ENCODE data around the gene DARS2.

GRCh38 chr1:173900992-173901391, 76.5 kb downstream of the DARS2 start:
- no peak for TF ChIP-seq CTCF (IDR thresholded peaks at IDR 0.05)
- no peak for TF ChIP-seq EP300 (IDR thresholded peaks at IDR 0.05)
